ENCODE measurements around the gene RAD51B.

Gene RAD51B

GRCh38 chr14:68399971-68400370, 580.4 kb downstream of the RAD51B start:
- Histone ChIP-seq H3K4me3 (replicated peaks; ENCODE audit: insufficient read depth, low read length) (no peak overlapping the region), H3K27me3 (ENCODE audit: insufficient read depth, poor library complexity, severe bottlenecking) (no peaks in the 10 kb centered on the region), H3K27ac (replicated peaks) (no peak overlapping the region)
- no peak for TF ChIP-seq CTCF (IDR thresholded peaks at IDR 0.05; ENCODE audit: insufficient read depth, low read length)
- TF ChIP-seq SPI1 (IDR thresholded peaks at IDR 0.05; ENCODE audit: borderline replicate concordance, low read depth): no peak
- no peak for TF ChIP-seq GABPA (IDR thresholded peaks at IDR 0.05; ENCODE audit: low read depth)
- TF ChIP-seq REST (IDR thresholded peaks at IDR 0.05; ENCODE audit: insufficient replicate concordance, low read depth): no peak
- TF ChIP-seq POLR2AphosphoS5 (IDR thresholded peaks at IDR 0.05; ENCODE audit: low read depth): no peak
- DNase-seq (ENCODE audit: low read depth in 1 of 2, low spot score in 1 of 2): no peak

GRCh38 chr14:68401317-68401716, 581.7 kb downstream of the RAD51B start:
- H3K4me3 ChIP-seq (replicated peaks; ENCODE audit: insufficient read depth, low read length): no peak overlapping the region
- no peak overlapping the region for H3K27ac ChIP-seq (replicated peaks)
- TF ChIP-seq SPI1 (IDR thresholded peaks at IDR 0.05; ENCODE audit: borderline replicate concordance, low read depth): no peak
- no peak for TF ChIP-seq GABPA (IDR thresholded peaks at IDR 0.05; ENCODE audit: low read depth)
- no peak for TF ChIP-seq CTCF (IDR thresholded peaks at IDR 0.05; ENCODE audit: insufficient read depth, low read length)
- no peak for TF ChIP-seq REST (IDR thresholded peaks at IDR 0.05; ENCODE audit: insufficient replicate concordance, low read depth)
- no peak for TF ChIP-seq POLR2AphosphoS5 (IDR thresholded peaks at IDR 0.05; ENCODE audit: low read depth)
- no peaks in the 10 kb centered on the region for H3K27me3 ChIP-seq (ENCODE audit: insufficient read depth, poor library complexity, severe bottlenecking)
- no peak for DNase-seq (ENCODE audit: low read depth in 1 of 2, low spot score in 1 of 2)

- Histone ChIP-seq H3K4me3 (replicated peaks; ENCODE audit: insufficient read depth, low read length) (no peak overlapping the region), H3K27me3 (ENCODE audit: insufficient read depth, poor library complexity, severe bottlenecking) (no peaks in the 10 kb centered on the region), H3K27ac (replicated peaks) (no peak overlapping the region)
- no peak for TF ChIP-seq CTCF (IDR thresholded peaks at IDR 0.05; ENCODE audit: insufficient read depth, low read length)
- TF ChIP-seq SPI1 (IDR thresholded peaks at IDR 0.05; ENCODE audit: borderline replicate concordance, low read depth): no peak
- DNase-seq (ENCODE audit: low read depth in 1 of 2, low spot score in 1 of 2): no peak
Observed at GRCh38 chr14:68401855-68402254, 582.3 kb downstream of the RAD51B start.

- no peaks in the 10 kb centered on the region for H3K27me3 ChIP-seq (ENCODE audit: insufficient read depth, poor library complexity, severe bottlenecking)
- no peak overlapping the region for H3K4me3 ChIP-seq (replicated peaks; ENCODE audit: insufficient read depth, low read length)
- H3K27ac ChIP-seq (replicated peaks): no peak overlapping the region
- DNase-seq (ENCODE audit: low read depth in 1 of 2, low spot score in 1 of 2): no peak
- TF ChIP-seq REST (IDR thresholded peaks at IDR 0.05; ENCODE audit: insufficient replicate concordance, low read depth) (no peak), CTCF (IDR thresholded peaks at IDR 0.05; ENCODE audit: insufficient read depth, low read length) (no peak), GABPA (IDR thresholded peaks at IDR 0.05; ENCODE audit: low read depth) (no peak)
Observed at GRCh38 chr14:68402525-68403101, 583.0 kb downstream of the RAD51B start.

Measured in HL-60 (cell line).